Natural killer cell (primary cell): ENCODE measurements around the gene GNG7. TPM values are rescaled to one million over a fixed set of nuclear protein-coding genes. Genes with fewer than 3 reads are reported as not detected.

Experiments used
- ATAC-seq, 3 donors: fragments of 150-1000 bp in 2 of 3; fragments of 200-7000 bp in 1 of 3; cut with Tn5 transposase; 1 replicate in 1 of 3; 2 replicates in 2 of 3; pipeline ENCODE4 v1.10.0; 2021; ENCODE audit warnings: mild to moderate bottlenecking in 2 of 3, moderate library complexity in 2 of 3
- DNase-seq, 2 donors: peaks; one replicate each; pipeline versions ENCODE4 v3.0.0 to v3.0.0-alpha.2; 2013 to 2021; ENCODE audit warnings: mixed read lengths in 1 of 2
- H3K27ac ChIP-seq: one replicate; pipeline ENCODE4 v1.5.1; 2013; ENCODE audit warnings: mild to moderate bottlenecking, low read length
- H3K27me3 ChIP-seq: one replicate; pipeline ENCODE4 v1.6.1; 2013; ENCODE audit warnings: low read length; ENCODE audit not compliant: control insufficient read depth, insufficient read depth
- H3K36me3 ChIP-seq: one replicate; pipeline ENCODE4 v1.6.1; 2013; ENCODE audit warnings: low read length; ENCODE audit not compliant: control insufficient read depth, insufficient read depth
- H3K4me1 ChIP-seq: one replicate; pipeline ENCODE4 v1.6.1; 2013; ENCODE audit warnings: low read length; ENCODE audit not compliant: control insufficient read depth, insufficient read depth
- H3K4me3 ChIP-seq: one replicate; pipeline ENCODE4 v1.5.1; 2013; ENCODE audit warnings: low read length
- H3K9me3 ChIP-seq: one replicate; pipeline ENCODE4 v1.6.1; 2013; ENCODE audit warnings: low read length; ENCODE audit not compliant: control insufficient read depth, insufficient read depth
- H3K27ac Mint-ChIP-seq, 2 donors: one replicate each; pipeline ENCODE4 v1.8.0; 2022; ENCODE audit warnings: mild to moderate bottlenecking in 2 of 2, mixed read lengths in 2 of 2, moderate library complexity in 1 of 2
- H3K27me3 Mint-ChIP-seq, 2 donors: one replicate each; pipeline ENCODE4 v1.8.0; 2022; ENCODE audit warnings: low read depth in 2 of 2, mixed read lengths in 2 of 2
- H3K36me3 Mint-ChIP-seq: one replicate; pipeline ENCODE4 v1.8.0; 2022; ENCODE audit warnings: mixed read lengths
- H3K4me1 Mint-ChIP-seq, 2 donors: one replicate each; pipeline ENCODE4 v1.8.0; 2022; ENCODE audit warnings: mixed read lengths in 2 of 2
- H3K4me3 Mint-ChIP-seq: one replicate; pipeline ENCODE4 v1.8.0; 2022; ENCODE audit warnings: mild to moderate bottlenecking, moderate library complexity, mixed read lengths
- H3K9me3 Mint-ChIP-seq, 2 donors: one replicate each; pipeline ENCODE4 v1.8.0; 2022; ENCODE audit warnings: mixed read lengths in 2 of 2
- WGBS: methylation state at CpG from one replicate; pipeline ENCODE4 v1.1.7; 2013; ENCODE audit warnings: missing lambda C conversion rate; ENCODE audit not compliant: insufficient coverage; 5-methylcytosine and 5-hydroxymethylcytosine counted together
- intact Hi-C: fragments of 100-400 bp; cut with micrococcal nuclease; formaldehyde crosslinking; loops from one replicate; pipeline ENCODE4 v1.14.2; 2022
- total RNA-seq, 4 donors: library from RNA; stranded (reverse); fragments of 120-200 nt in 1 of 4; gene quantifications; one replicate each; pipeline versions ENCODE4 v1.2.3 to v1.2.4, GENCODE V29; 2013 to 2022
- TF ChIP-seq, protein P1 (sequence below): fragments of 200-600 bp; IDR thresholded peaks from one replicate; pipeline ENCODE4 v1.8.0; 2022; ENCODE audit warnings: antibody characterized with exemption

Gene GNG7
- total RNA-seq, 3 donors from 2014 or later (not counting 1 experiment from before 2014, with no cell fraction given): 0.75 to 4.8 (median 1.5) TPM

- peaks cover 3% of the 10 kb centered on the region for H3K36me3 ChIP-seq
- peak overlapping the region; percentile 62 for H3K27ac ChIP-seq
- H3K4me1 Mint-ChIP-seq: peaks cover 27 to 52% of the 10 kb centered on the region in 2 donors
- H3K4me3 Mint-ChIP-seq: peak overlapping the region; percentile 97
- peaks cover 48% of the 10 kb centered on the region for H3K4me1 ChIP-seq
- H3K27ac Mint-ChIP-seq: peak overlapping the region; percentile 96 to 98
- ATAC-seq: peak in 1 of 3 donors; percentile 0
- H3K36me3 Mint-ChIP-seq: no peaks in the 10 kb centered on the region
- no peaks in the 10 kb centered on the region for H3K27me3 Mint-ChIP-seq
- no peak for DNase-seq
- intact Hi-C loops: loop anchor here (5.0 kb wide), 1 partner anchor 75 kb away; no protein-coding TSS in a partner anchor
- WGBS: 10% methylated on average over 27 of the region's 27 CpGs
- no peaks in the 10 kb centered on the region for H3K9me3 Mint-ChIP-seq
- H3K9me3 ChIP-seq: no peaks in the 10 kb centered on the region
- TF ChIP-seq, protein P1, sequence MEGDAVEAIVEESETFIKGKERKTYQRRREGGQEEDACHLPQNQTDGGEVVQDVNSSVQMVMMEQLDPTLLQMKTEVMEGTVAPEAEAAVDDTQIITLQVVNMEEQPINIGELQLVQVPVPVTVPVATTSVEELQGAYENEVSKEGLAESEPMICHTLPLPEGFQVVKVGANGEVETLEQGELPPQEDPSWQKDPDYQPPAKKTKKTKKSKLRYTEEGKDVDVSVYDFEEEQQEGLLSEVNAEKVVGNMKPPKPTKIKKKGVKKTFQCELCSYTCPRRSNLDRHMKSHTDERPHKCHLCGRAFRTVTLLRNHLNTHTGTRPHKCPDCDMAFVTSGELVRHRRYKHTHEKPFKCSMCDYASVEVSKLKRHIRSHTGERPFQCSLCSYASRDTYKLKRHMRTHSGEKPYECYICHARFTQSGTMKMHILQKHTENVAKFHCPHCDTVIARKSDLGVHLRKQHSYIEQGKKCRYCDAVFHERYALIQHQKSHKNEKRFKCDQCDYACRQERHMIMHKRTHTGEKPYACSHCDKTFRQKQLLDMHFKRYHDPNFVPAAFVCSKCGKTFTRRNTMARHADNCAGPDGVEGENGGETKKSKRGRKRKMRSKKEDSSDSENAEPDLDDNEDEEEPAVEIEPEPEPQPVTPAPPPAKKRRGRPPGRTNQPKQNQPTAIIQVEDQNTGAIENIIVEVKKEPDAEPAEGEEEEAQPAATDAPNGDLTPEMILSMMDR: no peak
- H3K4me3 ChIP-seq: peak overlapping the region; percentile 93
- no peaks in the 10 kb centered on the region for H3K27me3 ChIP-seq
Observed at GRCh38 chr19:2477141-2477710, 225.3 kb downstream of the GNG7 start.

- intact Hi-C loops: loop anchor here (1.0 to 5.0 kb wide), 3 partner anchors 76 to 132 kb away; no protein-coding TSS in a partner anchor
- H3K27me3 ChIP-seq: no peaks in the 10 kb centered on the region
- 0% methylated on average over 42 of the region's 42 CpGs for WGBS
- no peaks in the 10 kb centered on the region for H3K27me3 Mint-ChIP-seq
- H3K27ac Mint-ChIP-seq: peak overlapping the region; percentile 96 to 98
- peak; percentile 23 to 30 (median 27) for ATAC-seq
- TF ChIP-seq, protein P1: no peak
- peak; percentile 62 to 79 for DNase-seq
- H3K27ac ChIP-seq: peak overlapping the region; percentile 62
- no peaks in the 10 kb centered on the region for H3K9me3 ChIP-seq
- peak overlapping the region; percentile 93 for H3K4me3 ChIP-seq
- H3K4me1 Mint-ChIP-seq: peaks cover 27 to 52% of the 10 kb centered on the region in 2 donors
- H3K4me3 Mint-ChIP-seq: peak overlapping the region; percentile 97
- H3K36me3 Mint-ChIP-seq: no peaks in the 10 kb centered on the region
- peaks cover 48% of the 10 kb centered on the region for H3K4me1 ChIP-seq
- peaks cover 3% of the 10 kb centered on the region for H3K36me3 ChIP-seq
- no peaks in the 10 kb centered on the region for H3K9me3 Mint-ChIP-seq
Observed at GRCh38 chr19:2476451-2477140, 225.9 kb downstream of the GNG7 start.

DNA sequence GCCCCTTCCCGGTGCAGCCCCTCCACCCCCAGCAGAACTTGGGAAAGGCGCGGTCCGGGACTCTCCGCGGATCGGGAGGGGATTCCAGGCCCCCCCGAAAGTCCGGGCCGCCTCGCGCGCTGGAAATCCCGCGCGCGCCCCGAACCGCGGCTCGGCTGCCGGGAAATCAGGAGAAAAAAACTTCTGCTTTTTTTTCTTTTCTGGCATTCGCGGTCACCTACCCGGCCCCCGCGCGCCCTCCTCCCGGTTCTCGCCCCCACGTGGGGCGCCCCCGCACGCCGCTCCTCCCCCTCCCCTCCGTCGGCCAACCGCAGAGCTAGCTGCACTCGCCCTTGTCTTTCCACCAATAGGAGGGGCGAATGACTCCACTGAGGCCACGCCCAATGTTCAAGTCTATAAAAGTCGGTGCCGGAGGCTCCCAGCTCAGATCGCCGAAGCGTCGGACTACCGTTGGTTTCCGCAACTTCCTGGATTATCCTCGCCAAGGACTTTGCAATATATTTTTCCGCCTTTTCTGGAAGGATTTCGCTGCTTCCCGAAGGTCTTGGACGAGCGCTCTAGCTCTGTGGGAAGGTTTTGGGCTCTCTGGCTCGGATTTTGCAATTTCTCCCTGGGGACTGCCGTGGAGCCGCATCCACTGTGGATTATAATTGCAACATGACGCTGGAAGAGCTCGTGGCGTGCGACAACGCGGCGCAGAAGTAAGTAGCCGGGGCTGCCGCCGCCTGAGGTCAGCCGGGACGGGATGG, 226.6 kb downstream of the GNG7 start, which contains the start of gene GADD45B:
Gene GADD45B, plus strand, starts transcription at position 426 of the 749 bp plus-strand sequence. Its CDS starts 232 bp downstream, at position 658.
- Histone ChIP-seq H3K9me3 (no peaks in the 10 kb centered on the region), H3K27me3 (no peaks in the 10 kb centered on the region), H3K36me3 (peaks cover 3% of the 10 kb centered on the region), H3K4me1 (peaks cover 48% of the 10 kb centered on the region), H3K27ac (peak within 1 kb of the TSS; percentile 62), H3K4me3 (peak within 1 kb of the TSS; percentile 93)
- peak within 1 kb of the TSS; percentile 97 for H3K4me3 Mint-ChIP-seq
- H3K36me3 Mint-ChIP-seq: no peaks in the 10 kb centered on the region
- intact Hi-C loops: loop anchor here (1.0 to 5.0 kb wide), 4 partner anchors 76 to 137 kb away; no protein-coding TSS in a partner anchor
- H3K27me3 Mint-ChIP-seq: no peaks in the 10 kb centered on the region
- DNase-seq (peak; percentile 95 to 98), ATAC-seq (peak; percentile 59 to 81 (median 70))
- TF ChIP-seq, protein P1: no peak
- H3K9me3 Mint-ChIP-seq: no peaks in the 10 kb centered on the region
- WGBS: under 1% methylated on average over 67 of the region's 70 CpGs
- peak within 1 kb of the TSS; percentile 96 to 98 for H3K27ac Mint-ChIP-seq
- H3K4me1 Mint-ChIP-seq: peaks cover 27 to 52% of the 10 kb centered on the region in 2 donors
